Glomerular visceral epithelial cell (primary cell): Measurements from ENCODE around the gene MAP3K4.

Source experiments
- DNase-seq: peaks from one replicate; pipeline ENCODE4 v3.0.0-alpha.2; 2016; ENCODE audit errors: extremely low spot score

The MAP3K4 gene

GRCh38 chr6:161035981-161036263 lies 44.4 kb downstream of the MAP3K4 start:
- no peak for DNase-seq

GRCh38 chr6:161037873-161038228 lies 46.3 kb downstream of the MAP3K4 start:
- no peak for DNase-seq

GRCh38 chr6:161038229-161039031 lies 46.9 kb downstream of the MAP3K4 start:
- peak; percentile 90 for DNase-seq

- no peak for DNase-seq
Measured at GRCh38 chr6:161041274-161041673, 49.7 kb downstream of the MAP3K4 start.

GRCh38 chr6:161044335-161044734 lies 52.8 kb downstream of the MAP3K4 start:
- no peak for DNase-seq

GRCh38 chr6:161048641-161049040 lies 57.1 kb downstream of the MAP3K4 start:
- no peak for DNase-seq

- DNase-seq, result no peak
Measured at GRCh38 chr6:161050134-161050765, 58.7 kb downstream of the MAP3K4 start.

- DNase-seq, result no peak
Measured at GRCh38 chr6:161053103-161053502, 61.5 kb downstream of the MAP3K4 start.

DNA sequence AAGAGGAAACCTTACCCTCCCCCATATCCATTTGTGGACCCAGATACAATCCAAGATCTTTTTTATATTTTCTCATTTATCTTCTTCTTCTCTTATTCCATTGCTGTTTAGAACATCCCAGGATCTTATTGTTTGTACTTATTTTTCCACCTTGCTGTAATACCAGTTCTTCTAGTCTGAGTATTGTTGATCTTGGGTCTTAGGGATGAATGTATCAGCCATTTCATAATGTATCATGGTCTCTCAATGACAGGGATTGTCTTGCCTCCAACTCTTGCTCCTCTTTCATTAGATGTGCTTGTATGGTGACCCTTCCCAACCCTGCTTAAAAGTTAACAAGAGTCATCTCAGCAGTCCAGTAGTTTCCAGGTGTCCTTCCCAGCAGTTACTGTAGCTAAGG lies 63.3 kb downstream of the MAP3K4 start:
- DNase-seq, result no peak

DNA sequence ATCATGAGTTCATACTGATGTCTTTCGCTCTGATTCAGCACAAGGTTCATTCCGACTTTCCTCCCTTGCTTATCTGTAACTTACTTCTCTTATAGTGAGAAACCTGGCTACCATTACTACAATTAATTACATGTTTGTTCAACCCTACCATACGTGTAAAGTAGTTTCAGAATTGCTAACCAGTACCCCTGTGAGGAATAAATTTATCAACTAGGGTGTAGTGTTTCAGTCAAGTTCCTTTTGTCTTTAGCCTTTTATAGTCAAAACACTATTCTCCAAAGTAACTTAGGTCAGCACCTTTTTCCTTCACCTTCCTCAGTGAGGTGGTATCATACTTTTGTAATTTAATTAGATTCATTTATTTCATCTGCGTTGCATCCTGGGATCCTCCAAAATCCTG lies 64.9 kb downstream of the MAP3K4 start:
- DNase-seq, result no peak

DNA sequence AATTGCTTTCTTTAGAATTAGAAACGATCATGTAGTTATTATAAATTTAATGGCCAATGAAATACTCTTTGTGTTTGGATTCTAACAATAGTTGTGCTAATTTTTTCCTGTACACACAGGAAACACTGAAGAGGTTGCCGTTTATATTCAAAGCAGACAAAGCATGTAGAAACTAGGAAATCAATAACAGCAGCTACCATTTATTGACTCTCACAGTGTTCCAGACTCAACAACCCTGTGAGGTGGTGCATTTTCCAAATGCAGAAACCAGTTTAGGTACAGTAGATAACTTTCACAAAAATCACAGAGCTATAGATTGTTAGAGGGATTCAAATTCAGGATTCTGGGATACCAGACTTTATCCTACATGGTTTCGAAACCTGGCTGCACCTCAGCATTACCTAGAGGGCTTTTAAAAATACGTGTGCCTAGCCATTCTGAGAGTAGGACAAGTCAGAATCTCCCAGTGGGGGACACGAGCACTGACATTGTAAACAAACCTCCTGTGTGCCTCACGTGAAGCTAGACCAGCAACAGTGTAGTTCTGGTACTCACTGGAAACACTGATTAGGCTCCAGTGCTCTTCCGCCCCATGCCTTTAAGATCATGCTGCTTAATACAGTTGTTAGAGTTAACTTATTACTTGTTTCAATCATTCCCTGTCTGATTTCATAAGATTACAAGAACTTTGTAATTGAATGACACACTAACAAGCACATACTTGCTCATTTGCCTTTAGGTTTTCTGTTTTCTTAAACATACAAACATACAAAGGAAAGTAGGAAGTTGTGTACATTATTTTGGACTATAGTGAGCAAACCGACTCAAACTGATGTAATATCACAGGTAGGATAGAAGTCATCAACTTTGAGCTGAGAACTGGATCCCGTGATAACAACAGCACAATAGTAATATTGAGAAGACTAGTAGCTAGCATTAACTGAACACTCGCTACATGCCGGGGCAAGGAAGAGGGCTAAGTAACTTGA lies 65.8 kb downstream of the MAP3K4 start:
- no peak for DNase-seq

DNA sequence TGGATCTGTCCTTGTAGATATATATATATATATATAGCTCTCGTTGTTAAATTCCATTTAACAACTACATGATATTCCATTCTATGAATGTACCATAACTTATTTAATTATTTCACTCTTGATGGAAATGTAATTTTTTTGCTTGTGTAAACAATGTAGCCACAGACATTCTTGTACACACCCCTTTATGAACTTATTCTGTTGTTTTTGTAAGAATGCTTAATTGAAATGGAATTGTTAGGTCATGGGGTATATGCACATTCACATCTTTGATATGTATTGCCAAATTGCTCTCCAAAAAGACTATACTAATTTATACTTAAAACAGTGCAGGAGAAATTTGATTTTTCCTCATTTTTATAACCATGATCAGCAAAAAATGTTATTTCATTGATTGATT lies 67.2 kb downstream of the MAP3K4 start:
- no peak for DNase-seq

DNA sequence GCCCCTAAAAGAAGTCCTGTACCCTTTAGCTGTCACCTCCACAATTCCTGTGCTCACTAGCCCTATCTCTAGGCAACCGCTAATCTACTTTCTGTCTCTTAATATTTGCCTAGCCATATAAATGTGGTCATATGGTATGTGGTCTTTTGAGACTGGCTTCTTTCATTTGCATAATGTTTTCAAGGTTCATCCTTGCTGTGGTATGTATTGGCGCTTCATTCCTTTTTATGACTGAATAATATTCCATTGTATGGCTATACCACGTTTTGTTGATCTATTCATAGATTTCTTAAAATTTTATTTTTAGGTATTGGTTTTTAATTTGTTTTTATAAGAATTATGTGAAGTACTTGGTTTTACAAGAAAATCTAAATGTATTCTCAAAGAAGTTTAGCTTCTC lies 70.0 kb downstream of the MAP3K4 start:
- no peak for DNase-seq

DNA sequence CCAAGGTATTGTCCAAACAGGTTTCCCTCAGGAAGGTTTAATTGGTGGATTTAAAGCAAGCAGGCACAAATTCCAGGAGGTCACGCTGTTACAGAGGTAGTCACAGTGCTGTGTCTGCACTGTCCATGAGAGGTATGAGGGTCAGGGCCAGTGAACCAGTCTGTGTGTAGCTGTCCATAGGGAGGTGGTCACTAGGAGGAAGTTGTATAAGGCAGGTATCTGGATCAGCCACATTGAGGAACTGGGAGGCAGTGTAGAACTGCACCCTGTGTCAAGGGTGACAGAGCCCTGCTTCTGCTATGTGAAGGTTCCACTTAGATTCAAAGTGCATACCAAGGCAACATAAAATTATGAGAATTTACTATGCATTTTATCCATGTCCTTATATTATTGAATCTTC lies 73.3 kb downstream of the MAP3K4 start:
- no peak for DNase-seq

GRCh38 chr6:161066511-161066910 lies 74.9 kb downstream of the MAP3K4 start:
- DNase-seq, result no peak

- no peak for DNase-seq
Measured at GRCh38 chr6:161067749-161068148, 76.2 kb downstream of the MAP3K4 start.

GRCh38 chr6:161068321-161068741 lies 76.8 kb downstream of the MAP3K4 start:
- DNase-seq, result no peak

DNA sequence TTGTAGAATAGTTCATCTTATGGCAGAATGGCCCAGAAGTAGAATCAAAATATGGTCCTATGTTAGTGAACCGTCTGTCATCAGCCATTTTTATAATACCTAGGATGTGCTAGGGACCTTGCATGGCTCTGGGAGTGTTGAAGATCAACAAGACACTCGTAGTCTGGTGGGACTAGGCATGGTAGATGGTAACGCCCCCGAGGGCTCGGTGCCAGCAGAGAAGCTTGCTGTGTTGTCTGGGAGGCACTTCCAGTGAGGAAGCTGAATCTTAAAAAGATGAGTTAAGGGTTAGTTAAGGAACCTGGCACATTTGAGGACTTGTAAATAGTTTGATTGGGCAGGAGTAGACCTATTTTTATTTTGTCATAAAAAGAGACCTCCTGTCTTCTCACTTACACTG lies 82.4 kb downstream of the MAP3K4 start:
- DNase-seq, result no peak

DNA sequence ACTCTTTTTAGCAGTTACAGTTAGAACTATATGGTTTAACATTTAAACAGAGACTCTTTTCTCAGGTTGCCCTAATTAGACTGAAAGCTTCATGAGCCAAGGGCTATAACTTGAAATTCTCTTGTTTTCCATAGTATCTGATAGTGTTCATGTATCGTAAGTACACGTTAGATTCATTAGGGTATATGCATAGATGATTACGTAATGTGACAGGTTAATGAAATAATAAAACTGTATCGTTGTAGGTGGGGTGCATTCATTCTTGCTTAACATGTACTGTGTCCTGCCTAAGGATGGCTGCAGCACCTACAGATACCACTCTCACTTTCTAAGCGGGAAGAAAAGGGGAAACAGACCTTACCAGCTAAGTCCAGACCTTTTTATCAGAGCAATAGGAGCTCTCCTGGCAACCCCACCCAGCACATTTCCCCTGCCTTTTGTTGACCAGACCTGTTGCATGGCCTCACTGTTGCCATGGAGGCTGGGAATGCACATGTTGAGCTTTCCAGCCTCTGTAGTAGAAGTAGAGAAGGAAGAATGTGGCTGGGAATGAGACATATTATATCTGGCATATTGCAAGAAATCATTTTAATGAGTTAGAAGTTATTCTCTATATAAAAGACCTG lies 83.0 kb downstream of the MAP3K4 start:
- no peak for DNase-seq

DNA sequence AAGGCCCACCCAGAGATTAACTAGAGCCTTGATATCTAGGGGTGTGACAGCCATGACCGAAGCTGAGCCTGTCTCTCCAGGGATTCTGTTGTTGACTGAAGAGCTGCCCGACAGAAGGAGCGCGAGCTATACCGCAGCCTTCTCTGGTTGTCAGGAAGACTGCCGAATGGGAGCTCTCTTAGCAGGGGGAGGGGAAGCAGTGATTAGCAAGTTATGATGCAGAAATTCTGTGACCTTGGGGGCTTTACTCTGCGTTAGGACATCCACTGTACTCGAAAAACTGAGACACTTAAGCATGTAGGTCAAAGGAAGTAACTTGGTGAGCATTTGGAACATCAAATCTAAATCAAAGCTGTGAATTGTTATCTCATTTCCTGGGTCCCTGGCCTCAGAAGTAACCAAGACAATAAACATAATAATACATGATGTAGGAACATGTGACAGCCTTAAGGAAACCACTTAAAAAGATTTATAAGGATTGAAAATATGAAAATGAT lies 84.7 kb downstream of the MAP3K4 start:
- DNase-seq, result no peak

- peak; percentile 73 for DNase-seq
Measured at GRCh38 chr6:161079566-161080262, 88.1 kb downstream of the MAP3K4 start.
